K562 (cell line): ENCODE results near the gene MANBA. TPM values are rescaled to one million over a fixed set of nuclear protein-coding genes. Genes with fewer than 3 reads are reported as not detected.

ENCODE experiments used
- ARID2 ChIP-seq: fragments of 450-650 bp; IDR thresholded peaks from 2 replicates; pipeline ENCODE4 v1.6.1; 2017; ENCODE audit warnings: antibody characterized with exemption, mild to moderate bottlenecking
- ATF1 ChIP-seq, 2 experiments: fragments of 450-650 bp in 1 of 2; IDR thresholded peaks; 2 replicates each; pipeline ENCODE4 v1.6.1; 2016; ENCODE audit warnings: missing compliant biosample characterization in 1 of 2, missing genetic modification characterization in 1 of 2
- EHMT2 ChIP-seq: fragments of 450-650 bp; IDR thresholded peaks from 2 replicates; pipeline ENCODE4 v1.6.1; 2018; ENCODE audit warnings: antibody characterized with exemption
- ETS2 ChIP-seq: IDR thresholded peaks from 2 replicates; pipeline ENCODE4 v1.6.1; 2016; ENCODE audit warnings: borderline replicate concordance, missing genetic modification characterization, mild to moderate bottlenecking, moderate library complexity, missing compliant biosample characterization; ENCODE audit not compliant: poor library complexity, severe bottlenecking
- LARP7 ChIP-seq: fragments of 450-650 bp; IDR thresholded peaks from 2 replicates; pipeline ENCODE4 v1.6.1; 2016
- LEF1 ChIP-seq: fragments of 450-650 bp; IDR thresholded peaks from 2 replicates; pipeline ENCODE4 v1.6.1; 2016; ENCODE audit warnings: mild to moderate bottlenecking
- MIER1 ChIP-seq: fragments of 450-650 bp; IDR thresholded peaks from 2 replicates; pipeline ENCODE4 v1.6.1; 2016; ENCODE audit warnings: antibody characterized with exemption, mild to moderate bottlenecking, low read depth
- MTA1 ChIP-seq: fragments of 450-650 bp; IDR thresholded peaks from 2 replicates; pipeline ENCODE4 v1.6.1; 2017; ENCODE audit warnings: borderline replicate concordance
- OTX1 ChIP-seq: fragments of 450-650 bp; formaldehyde crosslinking; IDR thresholded peaks from 2 replicates; pipeline ENCODE4 v1.4.0; 2022; ENCODE audit warnings: mild to moderate bottlenecking
- ZMIZ1 ChIP-seq, 2 experiments: fragments of 150-350 bp in 1 of 2; IDR thresholded peaks; 2 replicates each; pipeline ENCODE4 v1.6.1; 2012 to 2016; ENCODE audit warnings: low read depth in 2 of 2, low read length in 2 of 2, mild to moderate bottlenecking in 1 of 2, moderate library complexity in 1 of 2
- polyA plus RNA-seq, 8 experiments: library from polyadenylated mRNA; depleted of rRNA in 4 of 8; stranded (reverse) in 5 of 8; unstranded in 3 of 8; fragments of >200 nt; fragmentation: Nextera tagmentation in 2 of 8; fragmentation: Illumina TruSeq in 1 of 8; extraction: Ambion mirVana in 2 of 8; extraction: Trizol in 1 of 8; gene quantifications; 2 replicates each; pipeline versions ENCODE4 v1.2.1 to v1.2.3, GENCODE V29; 2011 to 2014; ENCODE audit warnings: inconsistent platforms in 1 of 8, missing spikeins in 1 of 8
- total RNA-seq, 7 experiments: library from RNA; depleted of rRNA in 6 of 7; stranded (reverse); fragments of >200 nt in 6 of 7; fragmentation: Illumina TruSeq in 2 of 7; extraction: Trizol in 2 of 7; gene quantifications; 2 replicates each; pipeline versions ENCODE4 v1.2.1 to v1.2.3, GENCODE V29; 2011 to 2021; ENCODE audit warnings: low replicate concordance in 1 of 7
- TF ChIP-seq, protein P1 (sequence below): fragments of 450-650 bp; IDR thresholded peaks from 2 replicates; pipeline ENCODE4 v1.6.1; 2018; ENCODE audit not compliant: partially characterized antibody
- TF ChIP-seq, protein P2 (sequence below): fragments of 200-800 bp; sonication (Bioruptor generic); IDR thresholded peaks from 2 replicates; pipeline ENCODE4 v1.6.1; 2016; ENCODE audit warnings: missing genetic modification characterization, missing compliant biosample characterization
- TF ChIP-seq, protein P3 (sequence below): fragments of 450-650 bp; formaldehyde crosslinking; IDR thresholded peaks from 2 replicates; pipeline ENCODE4 v1.4.0; 2022; ENCODE audit warnings: missing genetic modification characterization

The MANBA gene
- total and polyA plus RNA-seq, 9 of the 15 experiments (the other 6 are each of a cell fraction or from before 2014, with no cell fraction given): 1.8 to 12.9 (median 7.7) TPM

DNA sequence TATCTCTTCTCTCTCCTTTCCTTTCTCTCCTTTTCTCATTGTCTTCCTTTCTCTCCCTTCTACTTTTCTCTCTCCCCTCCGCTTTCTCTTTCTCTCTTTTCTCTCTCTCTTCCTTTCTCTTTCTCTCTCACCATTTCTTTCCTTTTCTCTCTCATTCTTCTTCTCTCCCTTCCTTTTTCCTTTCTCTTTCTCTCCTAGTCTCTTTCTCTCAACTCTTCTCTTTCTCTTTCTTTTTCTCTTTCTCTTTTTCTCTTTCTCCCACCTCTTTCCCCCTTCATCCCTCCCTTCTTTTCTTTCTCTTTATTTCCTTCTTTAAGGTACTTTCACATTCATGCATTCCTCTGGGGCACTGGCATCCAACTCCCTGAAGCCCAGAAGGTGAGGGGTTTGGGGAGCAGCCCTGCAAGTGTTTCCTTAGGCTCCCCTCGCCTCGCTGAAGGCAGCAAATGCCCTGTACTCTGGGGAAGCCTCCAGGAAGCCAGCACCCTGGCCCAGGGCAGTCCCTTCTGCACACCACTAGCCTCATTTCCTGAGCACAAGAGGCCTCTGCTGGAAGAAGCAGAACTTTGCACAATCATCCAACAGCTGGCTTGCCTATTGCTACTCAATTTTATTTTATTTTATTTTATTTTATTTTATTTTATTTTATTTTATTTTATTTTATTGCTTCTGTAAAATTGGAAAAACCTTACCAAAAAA, 135.4 kb downstream of the MANBA start (continued):
- TF ChIP-seq, protein P1, sequence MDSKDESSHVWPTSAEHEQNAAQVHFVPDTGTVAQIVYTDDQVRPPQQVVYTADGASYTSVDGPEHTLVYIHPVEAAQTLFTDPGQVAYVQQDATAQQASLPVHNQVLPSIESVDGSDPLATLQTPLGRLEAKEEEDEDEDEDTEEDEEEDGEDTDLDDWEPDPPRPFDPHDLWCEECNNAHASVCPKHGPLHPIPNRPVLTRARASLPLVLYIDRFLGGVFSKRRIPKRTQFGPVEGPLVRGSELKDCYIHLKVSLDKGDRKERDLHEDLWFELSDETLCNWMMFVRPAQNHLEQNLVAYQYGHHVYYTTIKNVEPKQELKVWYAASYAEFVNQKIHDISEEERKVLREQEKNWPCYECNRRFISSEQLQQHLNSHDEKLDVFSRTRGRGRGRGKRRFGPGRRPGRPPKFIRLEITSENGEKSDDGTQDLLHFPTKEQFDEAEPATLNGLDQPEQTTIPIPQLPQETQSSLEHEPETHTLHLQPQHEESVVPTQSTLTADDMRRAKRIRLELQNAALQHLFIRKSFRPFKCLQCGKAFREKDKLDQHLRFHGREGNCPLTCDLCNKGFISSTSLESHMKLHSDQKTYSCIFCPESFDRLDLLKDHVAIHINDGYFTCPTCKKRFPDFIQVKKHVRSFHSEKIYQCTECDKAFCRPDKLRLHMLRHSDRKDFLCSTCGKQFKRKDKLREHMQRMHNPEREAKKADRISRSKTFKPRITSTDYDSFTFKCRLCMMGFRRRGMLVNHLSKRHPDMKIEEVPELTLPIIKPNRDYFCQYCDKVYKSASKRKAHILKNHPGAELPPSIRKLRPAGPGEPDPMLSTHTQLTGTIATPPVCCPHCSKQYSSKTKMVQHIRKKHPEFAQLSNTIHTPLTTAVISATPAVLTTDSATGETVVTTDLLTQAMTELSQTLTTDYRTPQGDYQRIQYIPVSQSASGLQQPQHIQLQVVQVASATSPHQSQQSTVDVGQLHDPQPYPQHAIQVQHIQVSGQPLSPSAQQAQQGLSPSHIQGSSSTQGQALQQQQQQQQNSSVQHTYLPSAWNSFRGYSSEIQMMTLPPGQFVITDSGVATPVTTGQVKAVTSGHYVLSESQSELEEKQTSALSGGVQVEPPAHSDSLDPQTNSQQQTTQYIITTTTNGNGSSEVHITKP: peak; percentile 7
- peak; percentile 31; the same call in 1 of the 2 replicates for TF ChIP-seq EHMT2
- no peak for TF ChIP-seq ARID2
- 0 out of 2 replicates have a peak, but pooled peaks have one; percentile 19 for TF ChIP-seq OTX1 (CRISPR knock-in tag)
- TF ChIP-seq ETS2 (tag): no peak
- TF ChIP-seq, protein P2, sequence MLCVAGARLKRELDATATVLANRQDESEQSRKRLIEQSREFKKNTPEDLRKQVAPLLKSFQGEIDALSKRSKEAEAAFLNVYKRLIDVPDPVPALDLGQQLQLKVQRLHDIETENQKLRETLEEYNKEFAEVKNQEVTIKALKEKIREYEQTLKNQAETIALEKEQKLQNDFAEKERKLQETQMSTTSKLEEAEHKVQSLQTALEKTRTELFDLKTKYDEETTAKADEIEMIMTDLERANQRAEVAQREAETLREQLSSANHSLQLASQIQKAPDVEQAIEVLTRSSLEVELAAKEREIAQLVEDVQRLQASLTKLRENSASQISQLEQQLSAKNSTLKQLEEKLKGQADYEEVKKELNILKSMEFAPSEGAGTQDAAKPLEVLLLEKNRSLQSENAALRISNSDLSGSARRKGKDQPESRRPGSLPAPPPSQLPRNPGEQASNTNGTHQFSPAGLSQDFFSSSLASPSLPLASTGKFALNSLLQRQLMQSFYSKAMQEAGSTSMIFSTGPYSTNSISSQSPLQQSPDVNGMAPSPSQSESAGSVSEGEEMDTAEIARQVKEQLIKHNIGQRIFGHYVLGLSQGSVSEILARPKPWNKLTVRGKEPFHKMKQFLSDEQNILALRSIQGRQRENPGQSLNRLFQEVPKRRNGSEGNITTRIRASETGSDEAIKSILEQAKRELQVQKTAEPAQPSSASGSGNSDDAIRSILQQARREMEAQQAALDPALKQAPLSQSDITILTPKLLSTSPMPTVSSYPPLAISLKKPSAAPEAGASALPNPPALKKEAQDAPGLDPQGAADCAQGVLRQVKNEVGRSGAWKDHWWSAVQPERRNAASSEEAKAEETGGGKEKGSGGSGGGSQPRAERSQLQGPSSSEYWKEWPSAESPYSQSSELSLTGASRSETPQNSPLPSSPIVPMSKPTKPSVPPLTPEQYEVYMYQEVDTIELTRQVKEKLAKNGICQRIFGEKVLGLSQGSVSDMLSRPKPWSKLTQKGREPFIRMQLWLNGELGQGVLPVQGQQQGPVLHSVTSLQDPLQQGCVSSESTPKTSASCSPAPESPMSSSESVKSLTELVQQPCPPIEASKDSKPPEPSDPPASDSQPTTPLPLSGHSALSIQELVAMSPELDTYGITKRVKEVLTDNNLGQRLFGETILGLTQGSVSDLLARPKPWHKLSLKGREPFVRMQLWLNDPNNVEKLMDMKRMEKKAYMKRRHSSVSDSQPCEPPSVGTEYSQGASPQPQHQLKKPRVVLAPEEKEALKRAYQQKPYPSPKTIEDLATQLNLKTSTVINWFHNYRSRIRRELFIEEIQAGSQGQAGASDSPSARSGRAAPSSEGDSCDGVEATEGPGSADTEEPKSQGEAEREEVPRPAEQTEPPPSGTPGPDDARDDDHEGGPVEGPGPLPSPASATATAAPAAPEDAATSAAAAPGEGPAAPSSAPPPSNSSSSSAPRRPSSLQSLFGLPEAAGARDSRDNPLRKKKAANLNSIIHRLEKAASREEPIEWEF (CRISPR knock-in tag): no peak
- TF ChIP-seq LARP7: 0 out of 2 replicates have a peak, but pooled peaks have one; percentile 20
- TF ChIP-seq, protein P3, sequence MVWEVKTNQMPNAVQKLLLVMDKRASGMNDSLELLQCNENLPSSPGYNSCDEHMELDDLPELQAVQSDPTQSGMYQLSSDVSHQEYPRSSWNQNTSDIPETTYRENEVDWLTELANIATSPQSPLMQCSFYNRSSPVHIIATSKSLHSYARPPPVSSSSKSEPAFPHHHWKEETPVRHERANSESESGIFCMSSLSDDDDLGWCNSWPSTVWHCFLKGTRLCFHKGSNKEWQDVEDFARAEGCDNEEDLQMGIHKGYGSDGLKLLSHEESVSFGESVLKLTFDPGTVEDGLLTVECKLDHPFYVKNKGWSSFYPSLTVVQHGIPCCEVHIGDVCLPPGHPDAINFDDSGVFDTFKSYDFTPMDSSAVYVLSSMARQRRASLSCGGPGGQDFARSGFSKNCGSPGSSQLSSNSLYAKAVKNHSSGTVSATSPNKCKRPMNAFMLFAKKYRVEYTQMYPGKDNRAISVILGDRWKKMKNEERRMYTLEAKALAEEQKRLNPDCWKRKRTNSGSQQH (CRISPR knock-in tag): peak; percentile 80; the same call in 1 of the 2 replicates
- TF ChIP-seq MTA1: peak; percentile 28; the same call in 1 of the 2 replicates
- no peak for TF ChIP-seq LEF1
- no peak for TF ChIP-seq ATF1 (CRISPR knock-in tag; IDR thresholded peaks at IDR 0.05)
- no peak for TF ChIP-seq ATF1 (tag; IDR thresholded peaks at IDR 0.05)
- TF ChIP-seq MIER1: 0 out of 2 replicates have a peak, but pooled peaks have one; percentile 26
- TF ChIP-seq ZMIZ1 (IDR thresholded peaks at IDR 0.05; ENCODE audit: low read depth in 2 of 2, low read length in 2 of 2): no peak
